HEK293 (cell line): ENCODE results near the gene ITGA8.

Experiments used
- CTCF ChIA-PET: fragments of 350-600 bp; formaldehyde crosslinking; extraction: SDS; loops from one replicate; lab custom pipeline; 2021; ENCODE audit warnings: antibody characterized with exemption; lab: Yijun Ruan, JAX
- POLR2A ChIA-PET: fragments of 300-600 bp; formaldehyde crosslinking; extraction: SDS; loops from one replicate; lab custom pipeline; 2020; ENCODE audit warnings: antibody characterized with exemption, inconsistent platforms; lab: Yijun Ruan, JAX
- H3K27ac ChIP-seq: fragments of 200-500 bp; sonication (Bioruptor generic); 2 replicates; pipeline ENCODE4 v1.5.1; 2014; ENCODE audit warnings: low read depth, low read length, control low read depth, inconsistent platforms; ENCODE audit errors: extremely low read depth
- H3K36me3 ChIP-seq, 2 experiments: fragments of 200-500 bp in 1 of 2; sonication (Bioruptor generic) in 1 of 2; 1 replicate in 1 of 2; 2 replicates in 1 of 2; pipeline ENCODE4 v1.5.1; 2014 to 2017; ENCODE audit warnings: inconsistent platforms in 2 of 2, low read length in 2 of 2; ENCODE audit not compliant: control insufficient read depth in 2 of 2, insufficient read depth in 1 of 2
- H3K4me1 ChIP-seq: fragments of 200-500 bp; sonication (Bioruptor generic); 2 replicates; pipeline ENCODE4 v1.5.1; 2014; ENCODE audit warnings: mild to moderate bottlenecking, low read length, inconsistent platforms; ENCODE audit not compliant: control insufficient read depth, insufficient read depth
- H3K4me3 ChIP-seq: 2 replicates; pipeline ENCODE4 v1.5.1; 2011; ENCODE audit warnings: low read depth, mild to moderate bottlenecking, control low read depth, low read length, moderate library complexity
- H3K9me3 ChIP-seq: fragments of 200-500 bp; sonication (Bioruptor generic); 2 replicates; pipeline ENCODE4 v1.5.1; 2014; ENCODE audit warnings: low read depth, low read length, inconsistent platforms; ENCODE audit not compliant: control insufficient read depth, insufficient read depth
- CTCF ChIP-seq: fragments of 450-650 bp; formaldehyde crosslinking; IDR thresholded peaks from 2 replicates; pipeline ENCODE4 v1.5.1; 2016; ENCODE audit warnings: missing biosample characterization, missing genetic modification characterization
- PRDM10 ChIP-seq: fragments of 450-650 bp; formaldehyde crosslinking; IDR thresholded peaks from 2 replicates; pipeline ENCODE4 v1.5.1; 2016; ENCODE audit warnings: missing biosample characterization, missing genetic modification characterization
- ZBTB49 ChIP-seq: fragments of 450-650 bp; formaldehyde crosslinking; IDR thresholded peaks from 2 replicates; pipeline ENCODE4 v1.5.1; 2016; ENCODE audit warnings: missing biosample characterization, missing genetic modification characterization, low read depth
- ZFP41 ChIP-seq: fragments of 450-650 bp; formaldehyde crosslinking; IDR thresholded peaks from 2 replicates; pipeline ENCODE4 v1.5.1; 2016; ENCODE audit warnings: missing biosample characterization, missing genetic modification characterization, borderline replicate concordance
- ZNF114 ChIP-seq: fragments of 450-650 bp; formaldehyde crosslinking; IDR thresholded peaks from 2 replicates; pipeline ENCODE4 v1.5.0; 2017; ENCODE audit warnings: missing biosample characterization, missing genetic modification characterization
- ZNF140 ChIP-seq: fragments of 450-650 bp; formaldehyde crosslinking; IDR thresholded peaks from 2 replicates; pipeline ENCODE4 v1.5.1; 2016; ENCODE audit warnings: missing biosample characterization, missing genetic modification characterization
- ZNF2 ChIP-seq: fragments of 450-650 bp; formaldehyde crosslinking; IDR thresholded peaks from 2 replicates; pipeline ENCODE4 v1.5.1; 2016; ENCODE audit warnings: missing biosample characterization, missing genetic modification characterization
- ZNF561 ChIP-seq: fragments of 450-650 bp; IDR thresholded peaks from 2 replicates; pipeline ENCODE4 v1.5.1; 2018; ENCODE audit warnings: missing biosample characterization, missing genetic modification characterization, borderline replicate concordance
- ZNF600 ChIP-seq: fragments of 450-650 bp; formaldehyde crosslinking; IDR thresholded peaks from 2 replicates; pipeline ENCODE4 v1.5.1; 2016; ENCODE audit warnings: missing biosample characterization, missing genetic modification characterization
- ZNF658 ChIP-seq: fragments of 450-650 bp; formaldehyde crosslinking; IDR thresholded peaks from 2 replicates; pipeline ENCODE4; 2016; ENCODE audit warnings: missing biosample characterization, missing genetic modification characterization
- ZNF664 ChIP-seq: fragments of 450-650 bp; formaldehyde crosslinking; IDR thresholded peaks from 2 replicates; pipeline ENCODE4 v1.5.1; 2016; ENCODE audit warnings: missing biosample characterization, missing genetic modification characterization
- ZNF677 ChIP-seq: fragments of 450-650 bp; IDR thresholded peaks from 2 replicates; pipeline ENCODE4 v1.5.0; 2018; ENCODE audit warnings: missing biosample characterization, mild to moderate bottlenecking, missing genetic modification characterization, moderate library complexity
- ZNF704 ChIP-seq: fragments of 450-650 bp; formaldehyde crosslinking; IDR thresholded peaks from 2 replicates; pipeline ENCODE4 v1.5.1; 2016; ENCODE audit warnings: missing biosample characterization, missing genetic modification characterization
- ZSCAN30 ChIP-seq: fragments of 450-650 bp; IDR thresholded peaks from 2 replicates; pipeline ENCODE4 v1.5.1; 2018; ENCODE audit warnings: missing biosample characterization, mild to moderate bottlenecking, missing genetic modification characterization, moderate library complexity

ITGA8 gene

GRCh38 chr10:15719049-15719898, 448 bp downstream of the ITGA8 start (continued):
- TF ChIP-seq ZBTB49 (tag by site-specific recombination) (no peak), ZNF658 (tag by site-specific recombination) (no peak), ZNF561 (tag by site-specific recombination) (no peak), ZSCAN30 (tag by site-specific recombination) (no peak), ZNF114 (no peak), ZNF664 (no peak), ZNF677 (tag by site-specific recombination) (no peak), PRDM10 (peak; percentile 51), ZNF140 (tag by site-specific recombination) (no peak)

- Histone ChIP-seq H3K27ac (peak overlapping the region; percentile 79; the same call in 1 of the 2 replicates), H3K36me3 (no peaks in the 10 kb centered on the region), H3K4me1 (peaks cover 13% of the 10 kb centered on the region), H3K9me3 (no peaks in the 10 kb centered on the region), H3K4me3 (no peak overlapping the region)
- TF ChIP-seq CTCF (peak; percentile 70), ZNF561 (tag by site-specific recombination) (peak; percentile 0; the same call in 1 of the 2 replicates), ZNF2 (tag by site-specific recombination) (0 out of 2 replicates have a peak, but pooled peaks have one; percentile 35), ZFP41 (no peak), ZNF600 (tag by site-specific recombination) (peak; percentile 62), ZNF704 (tag by site-specific recombination) (no peak)
- ChIA-PET CTCF (interaction anchor here (0.5 to 13.2 kb wide), 18 partner anchors 11 to 350 kb away, joined by 3 to 178 read pairs (median 7); no protein-coding TSS in a partner anchor), POLR2A (no interaction called here)
Measured at GRCh38 chr10:15718694-15719048, 1.1 kb downstream of the ITGA8 start.
